ELR (cell line): ENCODE data around the gene MAGEB1.

ENCODE experiments used
- DNase-seq: peaks from one replicate; pipeline ENCODE4 v3.0.0-alpha.2; 2015; ENCODE audit warnings: low read depth

Gene MAGEB1

GRCh38 chrX:30296408-30297254 is 49.7 kb downstream of the MAGEB1 start:
- no peak for DNase-seq

GRCh38 chrX:30301208-30301607 is 54.3 kb downstream of the MAGEB1 start:
- no peak for DNase-seq
